ENCODE results near the gene ADGRG1. TPM values are rescaled to one million over a fixed set of nuclear protein-coding genes. Genes with fewer than 3 reads are reported as not detected.

The ADGRG1 gene
- total RNA-seq, 1 experiment from 2014 or later, result 138 TPM

Other genes starting within 250 kb of the ADGRG1 start
- not detected in 2 replicates for gene CCL17, start 223.9 kb upstream of the ADGRG1 start, total RNA-seq (2014; rRNA removed; shearing (Covaris generic))
- 44.3 and 46.4 TPM in 2 replicates for gene CIAPIN1, start 181.2 kb upstream of the ADGRG1 start, total RNA-seq (2014; rRNA removed; shearing (Covaris generic))
- 54.1 and 65.4 TPM in 2 replicates for gene COQ9, start 181.2 kb upstream of the ADGRG1 start, total RNA-seq (2014; rRNA removed; shearing (Covaris generic))
- 151 and 174 TPM in 2 replicates for gene POLR2C, start 166.0 kb upstream of the ADGRG1 start, total RNA-seq (2014; rRNA removed; shearing (Covaris generic))
- gene DOK4, start 142.1 kb upstream of the ADGRG1 start, total RNA-seq (2014; rRNA removed; shearing (Covaris generic)), result 118 and 122 TPM in 2 replicates
- gene CCDC102A, start 92.1 kb upstream of the ADGRG1 start, total RNA-seq (2014; rRNA removed; shearing (Covaris generic)), result 7.6 and 7.7 TPM in 2 replicates
- gene ADGRG5, start 86.0 kb upstream of the ADGRG1 start, total RNA-seq (2014; rRNA removed; shearing (Covaris generic)), result 3.1 and 5.1 TPM in 2 replicates
- not detected in 2 replicates for gene ADGRG3, start 39.7 kb downstream of the ADGRG1 start, total RNA-seq (2014; rRNA removed; shearing (Covaris generic))
- not detected in 2 replicates for gene DRC7, start 66.2 kb downstream of the ADGRG1 start, total RNA-seq (2014; rRNA removed; shearing (Covaris generic))
- 80.2 and 92.7 TPM in 2 replicates for gene KATNB1, start 107.1 kb downstream of the ADGRG1 start, total RNA-seq (2014; rRNA removed; shearing (Covaris generic))
- gene KIFC3, start 173.9 kb downstream of the ADGRG1 start, total RNA-seq (2014; rRNA removed; shearing (Covaris generic)), result 37.8 and 43.4 TPM in 2 replicates

Data from HT-29 (cell line).